GM18499 (cell line): ENCODE results near the gene C17orf75.
"Not testable (repeated sequence)": the region's sequence is repeated elsewhere in the genome, so short reads cannot be mapped to it uniquely, and the experiment has no call there.

Source experiments
- ATAC-seq: cut with Tn5 transposase; IDR thresholded peaks from one replicate; pipeline ENCODE4 v1.9.1; 2021; ENCODE audit warnings: moderate number of reproducible peaks; ENCODE audit not compliant: insufficient read depth, unreplicated experiment

Gene C17orf75

DNA sequence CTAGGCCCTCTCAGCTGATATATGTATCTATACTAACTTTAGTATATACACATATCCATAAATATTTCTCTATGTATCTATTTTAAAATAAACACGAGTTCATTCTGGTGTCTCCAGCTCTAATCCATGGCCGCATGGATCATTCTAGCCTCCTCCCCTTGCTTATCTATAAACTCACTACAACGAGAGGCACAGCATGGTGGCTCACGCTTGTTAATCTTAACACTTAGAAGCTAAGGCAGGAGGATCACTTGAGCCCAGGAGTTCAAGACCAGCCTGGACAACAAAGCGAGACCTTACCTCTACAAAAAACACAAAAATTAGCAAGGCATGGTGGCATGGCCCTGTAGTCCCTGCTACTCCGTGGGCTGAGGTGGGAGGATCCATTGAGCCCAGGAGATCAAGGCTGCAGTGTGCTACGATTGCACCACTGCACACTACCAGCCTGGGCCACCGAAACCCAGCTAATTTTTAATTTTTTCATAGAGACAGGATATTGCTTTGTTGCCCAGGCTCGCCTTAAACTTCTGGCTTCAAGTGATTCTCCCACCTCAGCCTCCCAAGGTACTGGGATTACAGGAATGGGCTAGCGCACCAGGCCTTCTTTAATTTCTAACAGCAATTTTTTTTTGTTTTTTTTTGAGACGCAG lies 4.1 kb upstream of the C17orf75 start:
- ATAC-seq, result no peak

DNA sequence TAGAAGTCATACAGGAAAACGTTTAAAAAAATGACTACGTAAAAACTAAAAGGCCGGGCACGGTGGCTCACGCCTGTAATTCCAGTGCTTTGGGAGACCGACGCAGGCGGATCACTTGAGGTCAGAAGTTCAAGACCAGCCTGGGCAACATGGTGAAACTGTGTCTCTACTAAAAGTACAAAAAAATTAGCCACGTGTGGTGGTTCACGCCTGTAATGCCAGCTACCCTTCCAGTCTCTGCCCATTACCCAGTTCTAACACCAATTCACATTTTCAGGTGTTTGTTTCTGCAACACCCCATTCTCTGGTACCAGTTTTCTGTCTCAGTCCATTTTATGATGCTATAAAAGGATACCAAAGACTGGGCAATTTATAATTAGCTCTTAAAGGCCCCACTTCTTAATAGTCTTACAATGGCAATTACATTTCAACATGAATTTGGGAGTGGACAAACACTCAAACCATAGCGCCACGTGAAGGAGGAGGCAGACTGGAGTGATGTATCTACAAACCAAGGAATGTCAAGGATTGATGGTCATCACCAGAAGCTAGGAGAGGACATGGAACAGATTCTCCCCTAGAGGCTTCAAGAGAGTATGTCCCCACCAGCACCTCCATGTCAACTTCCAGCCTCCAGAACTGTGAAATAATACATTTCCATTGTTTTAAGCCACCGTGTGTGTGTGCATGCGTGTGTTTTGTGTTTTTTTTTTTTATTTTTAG lies 791 bp upstream of the C17orf75 start:
- no peak for ATAC-seq

DNA sequence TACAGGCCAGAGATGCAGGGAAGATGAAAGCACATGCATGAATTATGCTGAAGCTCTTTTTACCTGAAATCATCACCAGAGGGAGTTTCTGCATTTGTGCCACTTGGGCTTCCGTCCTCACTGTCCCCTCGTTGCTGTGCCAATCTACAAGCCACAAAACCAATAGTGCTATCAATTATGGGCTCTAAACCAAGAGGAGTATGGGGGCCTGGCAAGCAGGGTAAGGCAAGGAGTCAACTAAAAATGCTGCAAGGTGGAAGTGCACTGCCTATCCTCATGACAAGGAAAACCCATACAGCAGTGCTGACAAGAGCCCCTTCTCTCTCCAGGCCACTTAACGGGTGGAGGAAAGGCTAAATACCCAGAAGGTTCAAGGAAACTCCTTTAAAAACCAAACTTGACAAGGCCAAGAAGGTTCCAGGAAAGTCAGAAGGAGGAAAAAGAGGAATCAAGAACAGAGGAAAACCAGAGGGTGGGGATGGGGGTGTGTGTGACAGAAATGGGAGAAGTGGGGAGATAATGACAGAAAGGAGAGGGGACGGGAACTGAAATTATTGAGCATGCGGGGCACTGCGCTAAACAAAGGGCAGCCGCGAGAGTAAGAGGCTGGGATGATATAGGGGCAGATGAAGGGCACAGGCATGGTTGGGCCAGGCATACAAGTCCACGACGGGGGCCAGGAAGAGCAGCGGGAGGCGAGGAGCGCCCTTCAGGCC lies 674 bp downstream of the C17orf75 start:
- ATAC-seq, result no peak

DNA sequence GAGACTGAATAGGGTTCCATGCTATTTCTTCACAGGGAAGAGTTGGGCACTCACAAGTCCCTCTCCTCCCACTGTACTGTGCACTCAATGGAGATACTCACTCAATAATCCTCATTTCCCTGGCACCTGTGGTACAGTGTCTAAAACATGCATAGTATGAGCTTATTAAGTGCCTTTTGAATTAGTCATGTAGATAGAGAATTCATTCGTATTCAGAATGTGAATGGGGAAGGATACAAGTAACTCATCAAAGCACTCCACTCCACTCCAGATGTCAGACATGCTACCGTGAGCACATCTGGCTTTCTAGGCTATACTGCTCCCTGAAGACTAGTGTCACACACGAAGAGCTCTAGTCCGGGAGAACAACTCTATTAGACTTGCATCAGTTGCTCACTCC lies 6.3 kb downstream of the C17orf75 start:
- ATAC-seq, result no peak

DNA sequence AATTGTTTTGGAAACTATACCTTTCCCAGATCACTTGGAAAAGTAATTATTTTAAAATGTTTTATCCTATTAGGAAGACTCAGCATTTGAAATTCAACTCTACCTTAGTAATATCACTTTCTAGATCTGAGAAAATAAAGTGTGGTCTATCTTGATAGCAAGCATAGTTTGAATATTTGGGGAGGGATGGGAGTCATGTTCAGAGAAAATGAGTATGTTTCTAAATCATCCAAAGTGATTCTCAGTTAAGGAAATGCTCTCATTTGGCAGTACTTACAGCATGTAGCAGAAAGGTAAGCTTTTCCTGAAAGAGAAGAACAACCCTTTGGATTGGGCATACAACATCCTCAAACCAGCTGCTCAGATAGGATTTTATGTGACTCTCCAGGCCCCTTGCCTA lies 6.9 kb downstream of the C17orf75 start:
- ATAC-seq, result no peak

DNA sequence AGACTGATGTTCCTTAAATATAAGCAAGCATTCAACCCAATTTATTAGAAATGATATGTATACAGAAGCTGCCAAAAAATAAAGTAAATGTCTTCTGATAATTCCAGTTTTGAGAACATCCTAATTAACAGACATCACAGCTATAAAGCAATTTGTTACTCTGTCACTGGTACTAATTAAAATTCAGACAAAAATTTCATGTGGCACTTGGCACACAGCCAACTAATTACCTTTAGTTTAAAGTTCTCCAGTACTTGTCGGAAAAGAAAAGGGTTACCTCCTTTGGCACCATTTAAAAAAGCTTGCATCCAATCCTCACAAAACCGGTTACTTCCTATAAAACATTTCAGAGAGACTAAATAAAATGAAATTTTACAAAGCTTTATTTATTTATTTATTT lies 8.8 kb downstream of the C17orf75 start:
- ATAC-seq, result no peak

DNA sequence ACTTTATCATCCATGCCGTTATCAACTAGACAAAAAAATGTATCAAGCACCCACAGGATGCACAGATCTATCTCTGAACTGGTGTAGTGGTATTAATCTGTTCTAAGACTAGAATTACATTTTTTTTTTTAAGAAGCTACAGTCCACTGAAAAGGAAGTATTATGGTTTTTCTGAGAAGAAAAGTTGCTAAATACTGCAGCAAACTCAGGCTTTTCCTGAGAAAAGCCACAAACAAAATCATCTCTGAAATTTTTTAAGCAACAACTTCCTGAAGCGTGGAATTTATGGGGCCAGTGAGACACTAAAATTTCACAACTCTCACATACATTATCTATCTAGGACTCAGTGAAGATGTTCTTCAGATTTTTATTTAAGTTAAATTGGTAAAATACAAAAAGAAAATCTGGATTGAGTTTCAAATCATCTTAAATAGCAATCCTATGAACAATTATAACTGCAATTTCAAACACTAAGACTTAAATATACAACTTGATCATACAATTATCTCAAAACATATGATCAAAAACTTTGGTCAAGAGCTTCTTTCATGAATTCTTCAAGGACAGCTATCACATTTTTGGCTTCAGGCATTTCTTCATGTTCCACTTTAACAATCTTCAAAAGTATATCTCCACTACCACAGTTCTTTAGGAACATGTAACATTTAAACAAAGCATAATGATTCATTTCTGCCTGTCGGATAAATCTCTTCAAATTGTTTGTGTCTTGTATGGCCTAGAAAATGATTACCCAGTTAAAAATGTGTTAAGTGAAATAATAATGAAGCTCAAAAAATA lies 10.5 kb downstream of the C17orf75 start:
- no peak for ATAC-seq

DNA sequence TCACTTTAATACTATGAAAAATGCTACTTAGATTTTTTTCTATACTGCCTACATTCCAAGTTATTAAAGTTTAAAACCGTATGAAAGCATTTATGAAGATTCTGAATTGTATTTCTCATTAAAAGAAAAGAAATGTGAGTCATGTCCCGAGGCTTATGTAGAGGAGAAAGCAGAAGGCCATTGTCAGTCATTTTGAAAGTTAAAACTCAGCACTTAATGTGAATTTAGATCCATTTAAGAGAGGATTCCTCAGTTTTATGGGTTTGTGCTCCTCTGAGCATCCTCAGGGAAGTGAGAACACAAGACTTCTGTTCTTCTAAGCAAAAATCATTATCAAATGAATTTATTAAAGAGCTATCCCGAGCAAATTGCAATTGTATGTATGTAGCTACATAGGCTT lies 11.8 kb downstream of the C17orf75 start:
- ATAC-seq, result no peak

DNA sequence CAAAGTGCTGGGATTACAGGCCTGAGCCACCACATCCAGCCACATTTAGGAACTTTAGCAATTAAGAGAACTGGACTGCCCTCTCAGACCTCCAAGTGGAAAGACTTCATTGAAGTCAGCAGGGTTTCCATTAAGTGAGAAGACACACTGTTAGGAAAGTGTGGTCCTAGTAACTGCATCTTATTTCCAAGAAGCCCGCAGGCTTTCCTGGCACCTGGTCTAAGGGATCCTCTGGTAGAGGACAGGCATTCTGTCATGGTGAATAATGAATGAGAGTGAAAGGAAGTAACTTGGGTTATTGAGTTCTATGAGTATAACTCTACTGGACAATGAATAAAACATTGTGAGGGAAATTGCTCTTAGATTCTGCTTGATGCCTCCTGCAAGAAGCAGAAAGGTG lies 14.1 kb downstream of the C17orf75 start:
- ATAC-seq, result no peak

DNA sequence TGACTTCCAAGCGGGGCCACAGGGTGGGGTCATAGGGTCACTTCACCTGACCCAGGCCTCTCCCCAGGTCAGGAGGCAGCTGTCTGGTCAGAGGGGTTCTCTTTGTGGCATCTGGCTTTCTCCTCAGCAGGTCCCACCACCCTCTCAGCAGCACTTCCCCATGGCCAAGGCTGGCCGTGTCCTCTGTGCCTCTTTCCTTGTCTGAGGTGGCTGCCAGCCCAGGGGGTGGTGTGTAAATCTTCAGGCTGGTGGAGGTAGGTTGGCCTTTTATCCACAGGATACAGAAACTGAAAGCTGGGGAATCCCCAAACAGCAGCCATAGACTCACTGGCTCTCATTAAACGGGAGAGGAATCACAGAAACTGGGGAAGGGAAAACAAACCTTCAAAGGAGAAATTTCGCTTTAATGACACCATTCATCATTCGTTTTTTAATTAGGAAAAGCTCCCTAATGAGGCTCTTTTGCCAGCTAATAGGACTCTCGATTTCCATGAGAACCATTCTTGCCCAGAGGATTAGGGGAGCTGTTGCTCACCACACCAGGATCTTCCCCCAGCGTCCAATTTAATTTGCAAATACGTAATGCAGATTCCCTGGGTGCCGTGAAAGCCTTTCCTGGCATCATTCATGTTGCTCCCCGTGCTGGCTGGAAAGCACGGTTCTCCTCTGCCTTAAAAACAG lies 18.0 kb downstream of the C17orf75 start:
- ATAC-seq, result no peak

DNA sequence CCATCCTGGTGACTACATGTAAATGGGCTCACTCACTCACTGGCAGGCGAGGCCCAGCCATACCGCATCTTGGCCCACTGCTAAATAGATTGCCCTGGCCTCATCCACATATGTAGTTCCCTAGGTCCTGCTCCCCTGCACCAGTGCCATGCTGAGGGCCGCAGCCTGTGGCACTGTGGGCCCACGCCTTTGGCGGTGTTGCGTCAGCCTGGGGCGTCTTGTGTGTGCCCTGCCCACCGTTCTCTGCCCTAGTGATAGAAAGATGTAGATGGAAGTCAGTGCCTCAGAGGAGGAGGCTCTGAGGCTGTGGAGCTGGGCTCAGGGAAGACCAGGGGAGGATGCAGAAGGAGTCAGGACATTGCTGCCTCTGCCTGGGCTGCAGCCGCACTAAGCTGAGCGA lies 18.9 kb downstream of the C17orf75 start:
- no peak for ATAC-seq

DNA sequence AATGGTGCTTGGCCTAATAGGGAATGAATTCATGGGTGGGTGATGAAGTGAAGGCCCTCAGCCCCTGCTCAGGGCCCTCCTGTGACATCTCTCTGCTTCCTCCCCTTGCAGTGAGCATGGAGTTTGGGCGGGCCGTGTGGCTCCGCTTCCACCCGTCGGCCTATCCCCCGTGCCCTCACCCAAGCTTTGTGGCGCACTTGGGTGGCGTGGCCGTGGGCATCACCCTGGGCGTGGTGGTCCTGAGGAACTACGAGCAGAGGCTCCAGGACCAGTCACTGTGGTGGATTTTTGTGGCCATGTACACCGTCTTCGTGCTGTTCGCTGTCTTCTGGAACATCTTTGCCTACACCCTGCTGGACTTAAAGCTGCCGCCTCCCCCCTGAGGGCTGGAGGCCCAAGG lies 21.1 kb downstream of the C17orf75 start:
- no peak for ATAC-seq

DNA sequence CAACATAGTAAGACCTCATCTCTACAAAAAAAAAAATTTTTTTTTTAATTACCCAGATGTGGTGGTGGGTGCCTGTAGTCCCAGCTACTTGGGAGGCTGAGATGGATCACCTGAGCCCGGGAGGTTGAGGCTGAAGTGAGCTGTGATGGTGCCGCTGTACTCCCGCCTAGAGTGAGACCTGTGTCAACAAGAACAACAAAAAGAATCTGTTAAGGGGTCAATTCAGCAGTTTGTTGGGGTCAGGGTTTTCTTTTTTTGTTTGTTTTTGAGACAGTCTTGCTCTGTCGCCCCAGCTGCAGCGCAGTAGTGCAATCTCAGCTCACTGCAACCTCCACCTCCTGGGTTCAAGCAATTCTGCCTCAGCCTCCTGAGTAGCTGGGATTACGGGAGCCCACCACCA lies 21.9 kb downstream of the C17orf75 start:
- not testable (repeated sequence) for ATAC-seq

DNA sequence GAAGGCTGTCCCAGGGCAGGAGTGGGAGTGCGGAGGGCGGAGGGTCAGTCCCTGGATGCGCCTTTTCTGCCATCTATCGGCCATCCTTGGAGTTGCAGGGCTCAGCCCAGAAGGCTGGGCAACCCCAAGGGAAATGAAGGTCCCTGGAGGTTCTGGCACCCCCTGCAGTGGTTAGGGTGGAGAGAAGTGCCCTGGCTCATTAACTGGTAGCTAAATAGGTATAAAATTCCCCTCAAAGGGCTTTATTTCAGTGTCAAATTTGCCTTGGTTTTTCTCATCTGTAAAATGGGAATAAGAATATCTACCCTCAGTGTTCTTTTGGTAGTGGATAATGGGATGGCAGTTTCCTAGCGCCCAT lies 22.4 kb downstream of the C17orf75 start:
- no peak for ATAC-seq

DNA sequence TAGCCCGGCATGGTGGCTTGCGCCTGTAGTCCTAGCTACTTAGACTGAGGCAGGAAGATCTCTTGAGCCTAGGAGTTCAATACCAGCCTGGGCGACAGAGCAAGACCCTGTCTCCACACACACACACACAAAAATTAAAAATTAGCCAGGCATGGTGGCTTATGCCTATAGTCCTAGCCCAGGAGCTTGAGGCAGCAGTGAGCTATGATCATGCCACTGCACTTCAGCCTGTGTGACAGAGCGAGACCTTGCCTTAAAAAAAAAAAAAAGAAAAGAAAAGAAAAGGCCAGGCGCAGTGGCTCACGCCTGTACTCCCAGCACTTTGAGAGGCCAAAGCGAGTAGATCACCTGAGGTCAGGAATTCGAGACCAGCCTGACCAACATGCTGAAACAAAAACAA lies 23.9 kb downstream of the C17orf75 start:
- ATAC-seq, result no peak

DNA sequence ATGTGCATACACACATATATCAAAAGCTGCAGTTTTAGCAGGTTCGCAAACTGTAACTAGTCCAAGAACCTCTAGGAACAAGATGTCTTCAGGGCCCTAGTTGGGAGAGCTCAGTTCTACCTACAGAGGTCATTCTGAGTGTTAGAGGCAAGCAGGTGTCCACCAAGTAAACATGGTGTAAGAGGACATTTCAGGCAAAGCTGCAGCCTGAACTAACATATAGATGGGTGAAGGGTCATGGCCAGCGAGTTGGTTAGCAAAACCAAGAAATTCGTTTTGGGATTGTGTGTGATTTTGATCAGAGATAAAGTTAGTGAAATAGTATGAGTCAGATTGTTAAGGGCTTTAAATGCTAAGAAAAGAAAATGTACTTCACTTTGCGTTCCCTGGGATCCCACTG lies 24.6 kb downstream of the C17orf75 start:
- ATAC-seq, result no peak

DNA sequence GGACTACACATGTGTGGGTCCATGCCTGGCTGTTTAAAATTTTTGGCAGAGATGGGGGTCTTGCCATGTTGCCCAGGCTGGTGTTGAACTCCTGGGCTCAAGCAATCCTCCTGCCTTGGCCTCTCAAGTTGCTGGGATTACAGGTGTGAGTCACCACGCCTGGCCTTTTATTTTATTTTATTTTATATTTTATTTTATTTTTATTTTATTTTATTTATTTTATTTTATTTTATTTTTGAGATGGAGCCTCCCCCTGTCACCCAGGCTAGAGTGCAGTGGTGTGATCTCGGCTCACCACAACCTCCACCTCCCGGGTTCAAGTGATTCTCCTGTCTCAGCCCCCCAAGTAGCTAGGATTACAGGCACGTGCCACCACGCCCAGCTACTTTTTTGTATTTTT lies 25.3 kb downstream of the C17orf75 start:
- ATAC-seq, result not testable (repeated sequence)

DNA sequence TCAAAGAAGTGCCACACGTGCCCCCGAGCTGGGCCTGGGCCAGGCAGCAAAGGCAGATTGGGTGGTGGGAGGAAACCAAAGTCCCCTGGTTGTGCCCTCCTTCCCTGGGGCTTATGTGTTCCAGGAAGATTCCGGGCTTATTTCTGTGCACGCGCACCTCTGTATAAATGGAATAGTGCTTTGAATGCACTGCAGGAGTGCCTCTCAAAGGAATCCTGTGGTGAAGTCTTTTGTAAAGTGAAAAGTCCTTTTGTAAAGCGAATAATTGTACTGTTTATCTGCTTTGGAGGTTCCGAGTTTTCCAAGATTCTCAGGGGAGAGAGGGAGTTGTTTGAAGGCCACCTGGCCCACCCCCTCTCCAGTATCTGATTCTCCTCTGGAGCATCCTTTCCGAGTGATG lies 26.8 kb downstream of the C17orf75 start:
- ATAC-seq, result no peak

DNA sequence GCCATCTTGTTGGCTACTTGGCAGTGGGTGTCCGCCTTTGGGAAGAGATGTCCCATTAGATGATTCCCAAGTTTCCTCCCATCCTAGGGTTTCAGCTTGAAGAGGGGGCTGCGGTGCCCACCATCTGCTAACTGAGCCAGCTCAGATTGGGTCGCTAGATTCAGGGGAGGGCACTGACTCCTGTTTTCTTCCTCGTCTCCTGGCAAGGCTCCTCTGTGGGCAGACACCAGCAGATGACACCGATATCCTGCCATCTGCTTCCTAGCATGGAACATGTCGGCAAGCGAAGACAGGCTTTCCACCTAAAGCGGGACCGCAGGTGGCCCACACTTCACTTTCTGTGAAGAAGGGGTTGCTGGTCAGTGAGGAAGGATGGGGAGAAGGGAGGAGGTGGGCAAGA lies 27.3 kb downstream of the C17orf75 start:
- no peak for ATAC-seq

DNA sequence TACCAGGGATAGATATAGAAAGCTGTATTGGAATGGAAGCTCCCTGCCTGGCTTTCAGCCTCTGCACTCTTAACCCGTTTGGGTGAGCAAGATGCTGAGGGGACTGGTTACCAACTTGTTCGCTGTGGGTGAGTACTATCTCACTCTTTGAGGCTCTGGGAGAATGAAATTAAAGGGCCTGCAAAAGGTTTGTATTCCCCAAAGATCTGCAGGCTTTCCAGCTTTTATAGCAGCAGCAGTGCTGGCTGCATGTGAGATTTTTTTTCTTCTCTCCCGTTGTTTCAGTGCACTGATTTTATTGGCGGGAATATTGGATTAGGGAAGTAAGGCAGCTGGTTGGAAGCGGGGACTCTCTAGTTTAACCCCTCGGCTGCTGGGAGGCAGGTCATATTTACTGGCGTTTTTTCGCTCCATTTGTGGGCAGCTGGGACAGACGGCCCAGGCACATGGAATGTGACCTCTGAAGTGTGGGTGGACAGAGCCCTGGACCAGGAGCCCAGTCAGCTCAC lies 30.9 kb downstream of the C17orf75 start:
- no peak for ATAC-seq
